ENCODE results near the gene PAK2. TPM values are rescaled to one million over a fixed set of nuclear protein-coding genes. Genes with fewer than 3 reads are reported as not detected.
"Not testable (repeated sequence)": the region's sequence is repeated elsewhere in the genome, so short reads cannot be mapped to it uniquely, and the experiment has no call there.

Gene PAK2
- total and polyA plus RNA-seq, 5 experiments from 2014 or later: 28.4 to 81.0 (median 30.3) TPM

DNA sequence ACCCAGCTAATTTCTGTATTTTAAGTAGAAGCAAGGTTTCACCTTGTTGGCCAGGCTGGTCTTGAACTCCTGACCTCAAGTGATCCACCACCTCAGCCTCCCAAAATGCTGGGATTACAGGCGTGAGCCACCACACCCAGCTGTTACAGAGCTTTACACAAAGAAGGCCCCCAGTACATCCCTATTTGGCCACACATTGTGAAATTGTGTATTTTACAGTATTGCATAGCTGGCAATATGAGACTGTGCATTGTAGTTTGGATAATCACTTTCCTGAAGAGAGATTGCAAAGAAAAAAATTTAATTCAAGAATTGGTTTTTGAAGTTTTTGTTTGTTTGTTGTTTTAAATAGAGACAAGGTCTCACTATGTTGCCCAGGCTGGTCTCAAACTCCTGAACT, 97.0 kb downstream of the PAK2 start:
- not testable (repeated sequence) for H3K4me3 Mint-ChIP-seq, DNase-seq, H3K27me3 Mint-ChIP-seq, H3K9me3 Mint-ChIP-seq, H3K36me3 Mint-ChIP-seq, H3K4me1 Mint-ChIP-seq, ATAC-seq
- H3K27ac Mint-ChIP-seq: peak overlapping the region in 1 of 10 donors; percentile 16
- POLR2A ChIA-PET: interaction anchor here (1.4 kb wide), 1 partner anchor 32 kb away, joined by 4 read pairs; the partner anchor contains the start of gene SENP5

DNA sequence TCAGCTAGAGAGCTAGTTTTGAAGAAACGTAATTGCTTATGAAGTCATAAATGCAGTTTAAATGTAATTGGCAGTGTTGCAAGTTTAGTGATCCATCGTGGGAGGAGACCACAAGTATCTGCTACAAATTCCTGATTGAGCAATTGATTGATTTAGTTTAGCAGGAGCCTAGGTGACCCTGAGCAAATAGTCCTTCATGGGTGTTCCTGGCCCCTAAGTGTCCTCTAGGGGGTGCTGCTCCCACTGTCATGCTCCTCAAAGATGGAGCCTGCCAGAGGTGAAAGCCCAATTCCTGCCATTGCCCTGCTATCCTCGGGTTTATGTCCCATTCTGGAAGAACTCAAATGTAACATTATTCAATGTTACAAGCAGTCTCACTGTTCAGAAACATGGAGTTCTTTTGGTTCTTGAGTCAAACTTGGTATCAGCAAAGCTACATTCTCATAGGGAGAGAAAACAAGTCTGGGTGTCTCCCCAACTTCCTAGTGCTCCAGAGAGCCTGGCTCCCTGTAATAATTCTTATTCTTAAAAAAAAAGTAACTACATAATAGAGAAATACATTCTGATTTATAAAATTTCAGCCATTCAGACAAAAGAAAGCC, 98.3 kb downstream of the PAK2 start:
- POLR2A ChIA-PET: no interaction called here
- Mint-ChIP-seq H3K36me3 (no peaks in the 10 kb centered on the region), H3K27me3 (no peaks in the 10 kb centered on the region), H3K27ac (peak overlapping the region in 1 of 10 donors; percentile 43), H3K4me3 (no peak overlapping the region), H3K9me3 (no peaks in the 10 kb centered on the region), H3K4me1 (peaks cover 0 to 5% (median 1%) of the 10 kb centered on the region in 4 donors)
- peak; percentile 87 to 98 for ATAC-seq
- peak; percentile 42 to 86 (median 65) for DNase-seq

DNA sequence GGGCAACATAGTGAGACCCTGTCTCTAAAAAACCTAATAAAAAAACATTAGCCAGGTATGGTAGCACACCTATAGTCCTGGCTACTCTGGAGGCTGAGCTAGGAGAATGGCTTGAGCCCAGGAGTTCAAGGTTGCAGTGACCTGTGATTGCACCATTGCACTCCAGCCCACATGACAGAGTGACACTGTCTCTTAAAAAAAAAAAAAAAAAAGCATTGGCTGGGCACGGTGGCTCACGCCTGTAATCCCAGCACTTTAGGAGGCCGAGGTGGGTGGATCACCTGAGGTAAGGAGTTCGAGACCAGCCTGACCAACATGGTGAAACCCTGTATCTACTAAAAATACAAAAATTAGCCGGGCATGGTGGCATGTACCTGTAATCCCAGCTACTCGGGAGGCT, 99.7 kb downstream of the PAK2 start:
- DNase-seq, H3K27me3 Mint-ChIP-seq, H3K36me3 Mint-ChIP-seq, H3K9me3 Mint-ChIP-seq, H3K4me1 Mint-ChIP-seq, H3K27ac Mint-ChIP-seq, H3K4me3 Mint-ChIP-seq, ATAC-seq, POLR2A ChIA-PET: not testable (repeated sequence)

DNA sequence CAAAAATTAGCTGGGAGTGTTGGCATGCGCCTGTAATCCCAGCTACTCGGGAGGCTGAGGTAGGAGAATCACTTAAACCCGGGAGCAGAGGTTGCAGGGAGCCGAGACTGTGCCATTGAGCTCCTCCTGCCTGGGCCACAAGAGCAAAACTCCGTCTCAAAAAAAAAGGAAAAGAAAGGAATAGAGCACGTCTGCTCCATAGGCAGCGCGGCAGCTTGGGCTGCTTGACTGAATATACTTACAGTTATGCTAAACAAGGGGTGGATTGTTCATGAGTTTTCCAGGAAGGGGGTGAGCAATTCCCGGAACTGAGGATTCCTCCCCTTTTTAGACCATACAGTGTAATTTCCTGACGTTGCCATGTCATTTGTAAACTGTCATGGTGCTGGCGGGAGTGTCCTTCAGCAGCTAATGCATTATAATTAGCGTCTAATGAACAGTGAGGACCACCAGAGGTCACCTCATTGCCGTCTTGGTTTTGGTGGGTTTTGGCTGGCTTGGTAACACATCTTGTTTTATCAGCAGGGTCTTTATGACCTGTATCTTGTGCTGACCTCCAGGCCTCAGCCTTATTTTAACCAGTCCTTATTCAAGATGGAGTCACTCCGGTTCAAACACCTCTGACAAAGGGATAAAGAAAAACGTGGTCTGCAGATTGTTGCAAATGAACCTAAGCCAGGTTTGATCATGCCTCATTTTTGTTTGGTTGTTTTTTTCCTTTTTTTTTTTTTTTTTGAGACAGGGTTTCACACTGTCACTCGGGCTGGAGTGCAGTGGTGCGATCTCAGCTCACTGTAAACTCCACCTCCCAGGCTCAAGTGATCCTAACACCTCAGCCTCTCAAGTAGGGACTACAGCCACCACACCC, 103.1 kb downstream of the PAK2 start:
- no peak overlapping the region for H3K4me3 Mint-ChIP-seq
- H3K4me1 Mint-ChIP-seq: peaks cover 0 to 3% (median 0%) of the 10 kb centered on the region in 4 donors

DNA sequence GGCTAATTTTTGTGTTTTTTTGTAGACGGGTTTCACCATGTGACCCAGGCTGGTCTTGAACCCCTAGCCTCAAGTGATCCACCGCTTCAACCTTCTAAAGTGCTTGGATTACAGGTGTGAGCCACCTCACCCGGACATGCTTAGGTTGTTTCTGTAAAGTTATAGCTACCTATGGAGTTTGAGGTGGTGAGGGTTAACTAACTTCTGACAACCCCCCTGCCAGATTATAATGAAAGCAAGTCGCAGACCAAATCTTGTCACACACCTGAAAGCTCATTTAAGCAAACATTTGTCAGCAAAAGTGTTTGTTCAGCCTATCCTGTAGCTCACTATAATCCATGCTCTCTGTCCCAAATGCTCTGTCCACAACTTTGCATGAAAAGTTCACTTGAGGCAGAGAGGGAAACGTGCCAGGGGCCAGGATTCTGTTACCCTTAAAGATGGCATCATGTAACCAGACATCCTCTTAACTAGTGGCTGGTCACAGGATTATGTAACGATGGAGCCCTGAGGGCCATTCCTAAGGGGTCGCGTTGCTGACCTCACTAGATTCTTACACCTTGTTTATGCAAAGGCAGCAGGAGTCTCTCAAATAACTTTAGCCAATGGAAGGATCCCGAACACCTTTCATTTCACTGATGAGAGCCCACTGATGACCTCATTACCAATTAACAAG, 103.9 kb downstream of the PAK2 start:
- Mint-ChIP-seq H3K9me3 (no peaks in the 10 kb centered on the region), H3K27ac (no peak overlapping the region), H3K4me3 (no peak overlapping the region), H3K4me1 (no peaks in the 10 kb centered on the region), H3K36me3 (no peaks in the 10 kb centered on the region), H3K27me3 (peaks cover 0 to 1% (median 0%) of the 10 kb centered on the region in 5 donors)
- no peak for DNase-seq
- ATAC-seq: no peak
- POLR2A ChIA-PET: no interaction called here

More for the DNA sequence above, 103.1 kb downstream of the PAK2 start:
- H3K36me3 Mint-ChIP-seq: no peaks in the 10 kb centered on the region
- no peak overlapping the region for H3K27ac Mint-ChIP-seq
- H3K27me3 Mint-ChIP-seq: no peaks in the 10 kb centered on the region
- POLR2A ChIA-PET: no interaction called here
- DNase-seq: no peak
- no peak for ATAC-seq
- no peaks in the 10 kb centered on the region for H3K9me3 Mint-ChIP-seq

DNA sequence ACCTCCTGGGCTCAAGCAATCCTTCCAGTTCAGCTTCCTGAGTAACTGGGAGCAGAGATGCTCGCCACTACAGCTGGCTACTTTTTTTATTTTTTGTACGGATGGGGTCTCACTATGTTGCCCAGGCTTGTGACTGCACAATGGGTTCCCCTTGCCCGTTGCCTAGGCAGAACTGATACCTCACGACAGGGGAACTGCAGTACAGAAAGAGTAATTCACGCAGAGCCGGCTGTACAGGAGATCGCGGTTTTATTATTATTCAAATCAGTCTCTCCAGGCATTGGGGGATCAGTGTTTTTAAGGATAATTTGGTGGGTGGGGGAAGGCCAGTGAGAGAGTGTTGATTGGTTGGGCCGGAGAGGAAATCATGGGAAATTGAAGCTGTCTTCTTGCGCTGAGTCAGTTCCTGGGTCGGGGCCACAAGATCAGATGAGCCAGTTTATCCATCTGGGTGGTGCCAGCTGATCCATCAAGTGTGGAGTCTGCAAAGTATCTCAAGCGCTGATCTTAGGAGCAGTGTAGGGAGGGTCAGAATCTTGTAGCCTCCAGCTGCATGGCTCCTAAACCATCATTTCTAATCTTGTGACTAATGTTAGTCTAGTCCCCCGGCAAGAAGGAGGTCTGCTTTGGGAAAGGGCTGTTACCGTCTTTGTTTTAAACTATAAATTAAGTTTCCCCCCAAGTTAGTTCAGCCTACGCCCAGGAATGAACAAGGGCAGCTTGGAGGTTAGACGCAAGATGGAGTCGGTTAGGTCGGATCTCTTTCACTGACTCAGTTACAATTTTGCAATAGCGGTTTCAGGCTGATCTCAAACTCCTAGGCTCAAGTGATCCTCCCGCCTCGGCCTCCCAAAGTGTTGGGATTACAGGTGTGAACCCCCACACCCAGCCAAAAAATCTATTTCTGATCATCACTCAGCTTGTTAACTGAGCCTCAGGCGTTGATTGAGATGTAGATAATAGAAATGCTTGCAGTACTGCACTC, 104.9 kb downstream of the PAK2 start:
- not testable (repeated sequence) for H3K9me3 Mint-ChIP-seq, ATAC-seq, H3K4me1 Mint-ChIP-seq, H3K36me3 Mint-ChIP-seq, DNase-seq, H3K4me3 Mint-ChIP-seq, H3K27me3 Mint-ChIP-seq, H3K27ac Mint-ChIP-seq
- POLR2A ChIA-PET: interaction anchor here (0.7 kb wide), 1 partner anchor 187 kb away, joined by 3 read pairs; no protein-coding TSS in a partner anchor

DNA sequence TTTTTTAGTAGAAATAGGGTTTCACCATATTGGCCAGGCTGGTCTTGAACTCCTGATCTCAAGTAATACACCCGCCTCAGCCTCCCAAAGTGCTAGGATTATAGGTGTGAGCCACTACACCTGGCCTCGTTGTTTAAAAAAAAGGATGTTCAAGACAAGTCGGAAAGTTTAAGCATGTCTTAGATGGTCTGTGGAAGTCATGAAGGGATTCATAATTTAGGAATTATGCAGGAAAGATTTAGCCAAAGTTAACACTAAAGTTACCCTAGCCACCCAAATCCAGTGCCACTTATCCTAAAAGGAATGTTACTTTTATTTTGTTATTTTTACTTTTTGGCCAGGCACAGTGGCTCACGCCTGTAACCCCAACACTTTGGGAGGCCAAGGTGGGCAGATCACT, 108.7 kb downstream of the PAK2 start:
- H3K4me3 Mint-ChIP-seq, H3K27ac Mint-ChIP-seq, DNase-seq, H3K9me3 Mint-ChIP-seq, ATAC-seq, H3K36me3 Mint-ChIP-seq, H3K4me1 Mint-ChIP-seq: not testable (repeated sequence)
- H3K27me3 Mint-ChIP-seq: peaks cover 0 to 16% (median 5%) of the 10 kb centered on the region in 5 donors
- POLR2A ChIA-PET: interaction anchor here (0.6 kb wide), 1 partner anchor 12 kb away, joined by 3 read pairs; no protein-coding TSS in a partner anchor

DNA sequence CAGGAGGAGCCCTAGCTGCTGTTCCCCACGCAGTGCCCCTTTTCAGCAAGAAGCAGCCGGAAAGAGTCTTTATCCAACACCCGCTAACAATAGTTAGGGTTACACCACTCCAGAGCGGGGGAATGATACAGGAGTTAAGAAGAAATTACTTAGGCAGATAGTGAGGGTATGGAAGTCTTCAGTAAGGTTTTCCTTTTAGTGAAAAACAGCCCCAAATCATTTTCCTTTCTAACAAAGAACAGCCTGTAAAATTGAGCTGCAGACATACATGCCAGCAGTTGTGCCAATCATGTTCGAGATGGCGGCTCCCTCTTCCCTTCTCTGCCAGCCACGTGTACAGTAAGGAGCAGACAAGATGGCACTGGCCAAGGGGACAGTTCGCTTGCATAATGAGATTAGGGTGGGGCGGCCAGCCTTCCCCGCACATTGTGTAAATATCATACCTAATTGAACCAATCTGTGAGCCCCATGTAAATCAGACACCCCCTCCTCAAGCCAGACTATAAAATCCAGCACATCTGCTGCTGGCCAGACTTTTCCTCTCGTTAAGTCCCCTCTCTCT, 109.6 kb downstream of the PAK2 start:
- peaks cover 0 to 16% (median 5%) of the 10 kb centered on the region in 5 donors for H3K27me3 Mint-ChIP-seq
- ATAC-seq (no peak), DNase-seq (no peak)
- no peak overlapping the region for H3K27ac Mint-ChIP-seq
- no peaks in the 10 kb centered on the region for H3K36me3 Mint-ChIP-seq
- no peaks in the 10 kb centered on the region for H3K9me3 Mint-ChIP-seq
- no peaks in the 10 kb centered on the region for H3K4me1 Mint-ChIP-seq
- H3K4me3 Mint-ChIP-seq: no peak overlapping the region
- POLR2A ChIA-PET: interaction anchor here (0.6 kb wide), 1 partner anchor 12 kb away, joined by 3 read pairs; no protein-coding TSS in a partner anchor

DNA sequence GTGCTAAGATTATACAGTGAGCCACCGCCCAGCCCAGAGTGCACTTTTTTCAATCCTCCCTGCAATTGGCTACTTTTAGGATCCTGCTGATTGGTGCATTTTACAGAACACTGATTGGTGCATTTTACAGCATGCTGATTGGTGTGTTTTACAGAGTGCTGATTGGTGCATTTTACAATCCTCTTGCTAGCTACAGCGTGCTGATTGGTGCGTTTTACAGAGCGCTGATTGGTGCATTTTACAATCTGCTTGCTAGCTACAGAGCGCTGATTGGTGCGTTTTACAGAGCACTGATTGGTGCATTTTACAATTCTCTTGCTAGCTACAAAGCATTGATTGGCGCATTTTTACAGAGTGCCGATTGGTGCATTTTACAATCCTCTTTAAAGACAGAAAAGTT, 123.3 kb downstream of the PAK2 start:
- DNase-seq, POLR2A ChIA-PET, H3K27me3 Mint-ChIP-seq, H3K36me3 Mint-ChIP-seq, H3K27ac Mint-ChIP-seq, H3K9me3 Mint-ChIP-seq, H3K4me3 Mint-ChIP-seq, H3K4me1 Mint-ChIP-seq, ATAC-seq: not testable (repeated sequence)

DNA sequence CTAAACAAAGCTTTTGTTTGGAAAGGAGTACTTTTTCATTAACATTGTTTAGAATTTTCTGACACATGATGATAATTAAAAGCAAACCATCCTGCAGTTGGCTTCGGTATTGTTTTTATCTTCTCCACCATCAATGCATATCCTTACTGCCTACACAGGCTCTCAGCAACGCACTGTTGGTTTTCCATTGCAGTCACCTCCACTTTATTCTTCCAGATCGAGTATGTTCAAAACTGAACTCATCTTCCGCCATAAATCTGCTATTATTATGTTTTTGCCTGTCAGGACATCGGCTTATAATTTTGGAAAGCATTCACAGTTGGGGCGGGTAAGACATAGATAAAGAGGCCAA, 127.5 kb downstream of the PAK2 start:
- POLR2A ChIA-PET: interaction anchor here (0.6 to 3.4 kb wide), 6 partner anchors 56 to 178 kb away, joined by 3 to 55 read pairs (median 5); partner anchors contain the start of genes NCBP2 and PAK2
- Mint-ChIP-seq H3K4me1 (peaks cover 6 to 36% (median 27%) of the 10 kb centered on the region in 4 donors), H3K27ac (peak overlapping the region; percentile 79 to 98 (median 94)), H3K27me3 (no peaks in the 10 kb centered on the region), H3K4me3 (peak overlapping the region; percentile 82 to 93 (median 89)), H3K36me3 (peaks cover 0 to 9% (median 0%) of the 10 kb centered on the region in 3 donors), H3K9me3 (no peaks in the 10 kb centered on the region)
- ATAC-seq: no peak
- DNase-seq: no peak

DNA sequence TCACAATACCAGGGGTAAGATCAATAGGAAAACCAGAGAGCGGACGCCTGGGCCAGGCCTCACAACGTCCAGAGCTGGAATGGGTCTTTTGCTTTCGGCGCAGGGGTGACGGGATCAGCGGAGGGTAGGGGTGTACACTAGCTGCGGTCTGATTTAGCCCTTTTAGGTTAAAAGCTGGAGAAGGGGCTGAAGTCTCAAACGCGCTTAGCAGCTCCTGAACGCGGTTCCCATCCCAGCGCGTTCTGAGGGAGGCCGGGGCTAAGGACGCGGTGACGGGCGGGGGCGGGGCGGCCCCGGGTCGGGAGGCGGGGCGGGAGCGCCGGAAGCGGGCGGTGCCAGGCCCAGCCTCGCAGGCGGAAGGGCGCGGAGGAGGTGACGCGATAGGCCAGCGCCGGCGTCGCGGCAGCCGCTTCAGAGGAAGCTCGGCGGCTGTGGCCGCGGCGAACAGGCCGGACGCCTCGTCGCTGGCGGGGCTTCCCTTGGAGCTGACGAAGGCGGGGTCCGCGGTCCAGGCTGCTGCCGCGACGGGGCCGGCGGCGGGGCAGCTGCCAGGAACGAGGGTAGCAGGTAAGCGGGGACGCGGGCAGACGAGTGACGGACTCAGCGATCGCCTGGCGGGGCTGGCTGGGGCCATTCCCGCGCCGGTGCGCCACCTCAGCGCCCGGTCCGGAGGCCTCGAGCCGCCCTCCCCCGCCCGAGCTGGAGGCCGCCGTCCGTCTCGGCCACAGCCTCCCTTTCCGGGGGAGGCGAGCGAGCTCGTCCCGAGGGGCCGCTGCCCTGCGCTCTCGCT, 128.0 kb downstream of the PAK2 start, which contains the start of gene SENP5:
TSS of gene SENP5 (plus strand) at position 414 of the 790 bp plus-strand sequence. CDS start 17,262 bp downstream, outside the sequence.
- POLR2A ChIA-PET: interaction anchor here (0.6 to 3.4 kb wide), 11 partner anchors 9 to 179 kb away, joined by 3 to 55 read pairs (median 4); partner anchors contain the start of genes NCBP2 and PAK2
- Mint-ChIP-seq H3K27me3 (no peaks in the 10 kb centered on the region), H3K4me1 (peaks cover 6 to 39% (median 29%) of the 10 kb centered on the region in 4 donors), H3K27ac (peak within 1 kb of the TSS; percentile 92 to 98 (median 96)), H3K4me3 (peak within 1 kb of the TSS; percentile 82 to 98 (median 95)), H3K36me3 (peaks cover 0 to 9% (median 0%) of the 10 kb centered on the region in 3 donors), H3K9me3 (no peaks in the 10 kb centered on the region)
- ATAC-seq: peak; percentile 95
- DNase-seq: peak; percentile 79 to 92 (median 88)

Data from naive thymus-derived CD8-positive, alpha-beta T cell (primary cell).